ENCODE results near the gene FGF14.

GRCh38 chr13:101951114-101951513 lies 450.7 kb downstream of the FGF14 start:
- TF ChIP-seq CTCF (IDR thresholded peaks at IDR 0.05) (no peak), POLR2AphosphoS5 (IDR thresholded peaks at IDR 0.05) (no peak), EP300 (IDR thresholded peaks at IDR 0.05; ENCODE audit: low read depth) (no peak)
